Measurements from ENCODE around the gene PRUNE2. TPM values are rescaled to one million over a fixed set of nuclear protein-coding genes. Genes with fewer than 3 reads are reported as not detected.

PRUNE2 gene
- total and polyA plus RNA-seq, 12 donors, result 0.87 to 5.7 (median 1.6) TPM

- Histone ChIP-seq H3K4me3 (no peak overlapping the region), H3K27ac (no peak overlapping the region), H3K9me3 (no peaks in the 10 kb centered on the region), H3K36me3 (no peaks in the 10 kb centered on the region), H3K4me1 (peaks cover 0 to 34% (median 0%) of the 10 kb centered on the region in 9 donors), H3K27me3 (peaks cover 0 to 34% (median 10%) of the 10 kb centered on the region in 7 donors)
- intact Hi-C loops (cut with DNase I), result no loop called here
- DNase-seq (no peak), ATAC-seq (no peak)
- WGBS, 2 donors, result 62 to 65% methylated on average over 4 of the region's 4 CpGs
- TF ChIP-seq CTCF (IDR thresholded peaks at IDR 0.05), result no peak
Measured at GRCh38 chr9:76686756-76687155, 219.2 kb downstream of the PRUNE2 start.

DNA sequence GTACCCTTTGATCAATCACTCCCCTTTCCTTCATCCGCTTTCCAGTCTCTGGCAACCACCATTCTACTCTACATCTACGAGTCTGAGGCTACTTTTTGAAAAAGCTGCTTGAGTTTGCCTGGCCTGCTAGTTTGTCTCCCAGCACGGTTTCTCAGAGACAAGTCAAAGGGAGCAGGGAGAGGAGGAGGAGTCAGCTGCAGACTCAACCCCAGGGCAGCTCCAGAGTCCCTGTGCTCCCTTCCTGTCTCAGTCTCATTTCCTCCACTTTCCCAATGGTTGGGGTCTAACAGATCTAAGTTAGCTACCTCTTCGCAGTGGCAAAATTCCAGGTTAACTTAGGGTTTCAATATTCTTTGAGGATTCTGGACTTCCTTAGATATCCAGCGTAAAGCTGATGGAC lies 221.7 kb downstream of the PRUNE2 start:
- TF ChIP-seq CTCF (IDR thresholded peaks at IDR 0.05), result no peak
- ATAC-seq (no peak), DNase-seq (no peak)
- H3K4me3 ChIP-seq, result no peak overlapping the region
- 69 to 76% methylated on average over 5 of the region's 5 CpGs for WGBS, 2 donors
- peaks cover 0 to 3% (median 0%) of the 10 kb centered on the region in 11 donors for H3K9me3 ChIP-seq
- intact Hi-C loops (cut with DNase I), result no loop called here
- H3K36me3 ChIP-seq, result no peaks in the 10 kb centered on the region
- H3K27me3 ChIP-seq, result peaks cover 0 to 9% (median 0%) of the 10 kb centered on the region in 7 donors
- peaks cover 0 to 24% (median 0%) of the 10 kb centered on the region in 9 donors for H3K4me1 ChIP-seq
- no peak overlapping the region for H3K27ac ChIP-seq

GRCh38 chr9:76681556-76681955 lies 224.4 kb downstream of the PRUNE2 start:
- H3K27ac ChIP-seq, result no peak overlapping the region
- no peaks in the 10 kb centered on the region for H3K27me3 ChIP-seq
- TF ChIP-seq CTCF (IDR thresholded peaks at IDR 0.05), result no peak
- H3K4me3 ChIP-seq, result no peak overlapping the region
- H3K36me3 ChIP-seq, result no peaks in the 10 kb centered on the region
- intact Hi-C loops (cut with DNase I), result no loop called here
- peaks cover 0 to 7% (median 0%) of the 10 kb centered on the region in 11 donors for H3K9me3 ChIP-seq
- ATAC-seq (no peak), DNase-seq (no peak)
- WGBS, 2 donors, result 63 to 72% methylated on average over 2 of the region's 2 CpGs
- peaks cover 0 to 8% (median 0%) of the 10 kb centered on the region in 9 donors for H3K4me1 ChIP-seq

- TF ChIP-seq CTCF (IDR thresholded peaks at IDR 0.05), result no peak
- Histone ChIP-seq H3K27ac (no peak overlapping the region), H3K9me3 (peaks cover 0 to 7% (median 0%) of the 10 kb centered on the region in 11 donors), H3K27me3 (no peaks in the 10 kb centered on the region), H3K4me1 (peaks cover 0 to 11% (median 0%) of the 10 kb centered on the region in 9 donors), H3K4me3 (no peak overlapping the region), H3K36me3 (no peaks in the 10 kb centered on the region)
- ATAC-seq (no peak), DNase-seq (no peak)
- intact Hi-C loops (cut with DNase I), result no loop called here
- WGBS, 2 donors, result 86 to 89% methylated on average over 10 of the region's 10 CpGs
Measured at GRCh38 chr9:76680716-76681425, 225.0 kb downstream of the PRUNE2 start.

All from heart right ventricle (tissue), 16 donors.